Stimulated activated CD8-positive, alpha-beta memory T cell treated with anti-CD3 and anti-CD28 coated beads, Interleukin-7, amount 100 ng/mL, for 24 hours (primary cell): Measurements from ENCODE around the gene CASZ1.

Source experiments
- DNase-seq: peaks from one replicate; pipeline ENCODE4 v3.0.0-alpha.2; 2020; ENCODE audit warnings: low read depth

Gene CASZ1

GRCh38 chr1:10651389-10651766 lies 145.1 kb downstream of the CASZ1 start:
- no peak for DNase-seq

DNA sequence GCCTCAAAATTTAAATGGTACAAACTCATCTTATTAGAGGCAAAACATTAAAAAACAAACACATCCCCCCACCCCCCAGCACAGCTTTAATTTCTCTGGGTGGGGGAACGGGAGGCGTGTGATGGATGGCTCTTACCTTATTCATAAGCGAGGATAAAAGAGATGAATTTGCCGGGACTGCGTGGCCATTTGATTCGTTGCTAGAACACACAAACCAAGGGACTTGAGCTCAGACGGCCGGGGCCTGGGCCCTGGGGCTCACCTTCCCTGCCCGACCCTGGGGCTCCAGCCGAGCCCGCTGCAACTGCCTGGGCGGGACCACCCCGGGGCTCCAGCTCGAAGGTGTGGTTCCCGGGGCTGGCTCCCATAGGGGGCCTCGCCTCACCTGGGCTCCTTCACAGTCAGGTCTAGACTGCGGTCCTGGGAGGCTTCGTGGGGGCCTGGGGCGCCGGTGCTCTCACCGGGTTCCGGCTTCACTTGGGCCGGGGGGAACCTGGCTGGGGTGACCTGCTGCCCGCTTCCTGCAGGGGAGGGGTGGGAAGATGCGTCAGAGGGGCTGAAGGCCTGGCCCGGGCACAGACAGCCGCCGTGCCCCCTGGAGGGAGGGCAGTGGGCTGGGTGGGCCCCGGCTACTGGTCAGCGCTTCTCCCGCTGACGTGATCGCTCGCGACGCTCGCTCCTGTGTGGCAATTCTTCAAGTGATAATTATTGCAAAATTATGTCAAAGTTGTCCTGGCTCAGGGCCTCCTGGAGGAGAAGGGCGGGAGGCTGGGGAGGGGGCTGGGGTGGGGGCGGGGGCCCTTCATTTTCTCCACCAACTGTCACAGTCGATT lies 145.7 kb downstream of the CASZ1 start:
- DNase-seq, result no peak

GRCh38 chr1:10649517-10650201 lies 146.8 kb downstream of the CASZ1 start:
- no peak for DNase-seq

DNA sequence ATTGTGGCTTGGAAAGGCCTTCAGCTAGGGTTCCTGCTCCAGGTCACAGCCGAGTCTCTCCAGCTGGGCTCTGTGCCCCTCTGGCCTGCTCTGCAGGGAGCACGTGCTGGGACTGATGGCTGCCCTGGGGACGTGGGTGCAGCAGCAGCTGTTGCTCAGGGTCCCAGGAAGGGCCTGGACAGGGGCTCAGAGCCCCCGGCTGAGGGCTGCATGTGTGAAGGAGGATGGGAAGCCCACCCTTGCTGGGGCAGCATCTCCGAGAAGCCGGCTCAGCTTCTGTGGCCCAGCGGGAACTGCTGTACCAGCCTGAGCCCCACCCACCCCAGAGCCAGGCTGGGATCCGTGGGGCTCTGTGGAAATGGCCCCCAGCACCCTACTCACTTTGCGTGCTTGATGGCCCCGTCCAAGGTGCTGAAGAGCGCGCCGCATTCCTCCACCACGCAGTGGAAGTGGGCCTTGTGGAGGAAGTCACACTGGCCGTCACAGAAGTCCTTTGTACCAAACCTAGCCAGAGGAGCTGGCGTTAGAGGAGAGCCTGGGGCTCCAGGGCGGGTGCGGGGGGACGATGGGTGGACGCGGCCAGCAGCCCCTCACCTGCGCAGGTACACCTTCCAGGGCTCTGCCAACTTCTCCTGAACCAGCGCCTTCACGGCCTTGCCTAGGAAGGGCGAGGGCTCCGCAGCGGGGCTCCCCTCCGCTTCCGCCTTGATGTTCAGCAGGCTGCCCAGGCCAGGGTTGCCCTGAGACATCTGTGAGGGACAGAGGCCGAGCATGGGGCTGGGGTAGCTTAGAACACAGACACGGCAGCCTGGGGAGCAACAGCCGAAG lies 147.5 kb downstream of the CASZ1 start:
- DNase-seq, result no peak

GRCh38 chr1:10647414-10648170 lies 148.9 kb downstream of the CASZ1 start:
- no peak for DNase-seq

GRCh38 chr1:10646347-10646861 lies 150.0 kb downstream of the CASZ1 start:
- no peak for DNase-seq

- DNase-seq, result no peak
These were observed 151.9 kb downstream of the CASZ1 start for GRCh38 chr1:10644307-10645128.

GRCh38 chr1:10643607-10644306 lies 152.7 kb downstream of the CASZ1 start:
- DNase-seq, result no peak

DNA sequence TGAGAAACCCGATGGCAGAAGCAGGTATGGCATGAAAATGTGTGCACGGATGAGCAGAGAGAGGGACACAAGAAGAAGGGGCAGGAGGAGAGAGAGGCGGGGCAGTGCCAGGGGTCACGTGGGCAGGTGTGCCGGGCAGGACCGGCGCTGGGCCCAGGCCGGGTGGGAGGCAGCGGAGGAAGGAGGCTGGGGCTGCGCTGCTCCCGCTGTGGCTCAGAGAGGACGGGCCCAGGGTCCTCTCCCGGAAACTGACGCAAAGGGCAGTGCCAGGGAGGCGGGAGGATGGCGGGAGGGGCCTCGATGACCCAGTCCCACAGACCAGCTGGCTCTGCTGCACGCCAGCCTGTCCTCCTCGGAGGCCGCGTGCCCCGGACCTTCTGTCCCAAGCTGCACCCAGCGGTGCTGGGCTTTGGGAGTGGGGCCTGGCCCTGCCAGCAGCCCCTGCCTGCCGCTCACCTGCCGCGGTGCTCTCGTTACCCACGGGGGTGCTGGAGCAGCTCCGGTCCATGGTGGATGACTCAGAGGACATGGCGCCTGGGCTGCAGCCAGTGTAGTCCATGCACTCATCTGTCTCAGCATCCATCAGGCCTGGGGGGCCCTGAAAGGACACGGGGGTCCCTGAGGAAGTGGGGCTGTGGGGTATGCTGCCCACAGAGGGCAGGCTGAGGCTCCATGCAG lies 153.9 kb downstream of the CASZ1 start:
- no peak for DNase-seq

GRCh38 chr1:10641976-10642375 lies 154.5 kb downstream of the CASZ1 start:
- DNase-seq, result no peak

- no peak for DNase-seq
These were observed 155.4 kb downstream of the CASZ1 start for GRCh38 chr1:10640843-10641553.

DNA sequence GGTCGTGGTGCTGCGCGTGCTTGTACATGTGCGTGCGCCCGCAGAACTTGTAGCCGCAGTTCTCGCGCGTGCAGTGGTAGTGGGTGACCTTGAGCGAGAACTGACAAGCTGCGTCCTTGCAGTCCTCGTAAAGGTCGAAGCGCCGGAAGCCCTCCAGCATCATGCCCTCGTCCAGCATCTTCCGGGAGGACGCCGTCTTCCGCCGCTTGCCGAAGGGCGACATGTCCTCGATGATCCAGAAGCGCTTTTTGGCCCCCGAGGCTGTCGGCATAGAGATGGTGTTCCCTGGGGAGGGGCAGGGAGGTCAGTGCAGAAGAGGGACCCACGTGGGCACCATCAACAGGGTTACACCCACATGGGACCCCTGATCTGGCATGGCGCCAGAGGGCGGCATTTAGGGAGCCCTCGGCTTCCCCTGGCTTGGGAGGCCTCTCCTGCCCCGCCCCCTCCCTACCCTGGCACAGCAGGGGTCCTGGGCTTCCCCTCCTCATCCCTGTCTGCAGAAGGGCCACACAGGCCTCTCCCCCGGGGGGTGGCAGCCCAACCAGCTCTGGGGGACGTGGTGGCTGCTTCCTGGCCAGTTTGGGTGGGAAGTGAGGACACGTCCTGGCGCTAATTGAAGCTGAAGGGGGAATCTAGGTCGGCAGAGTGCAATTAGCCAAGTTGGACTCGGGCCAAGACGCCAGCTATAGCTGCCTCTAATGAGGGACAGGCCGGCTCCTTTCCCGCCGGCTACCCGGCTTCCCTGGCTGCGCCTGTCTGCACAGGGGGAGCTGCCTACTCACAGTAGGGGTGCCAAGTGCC lies 156.5 kb downstream of the CASZ1 start:
- no peak for DNase-seq

GRCh38 chr1:10639011-10639774 lies 157.3 kb downstream of the CASZ1 start:
- no peak for DNase-seq

GRCh38 chr1:10638559-10639005 lies 157.9 kb downstream of the CASZ1 start:
- no peak for DNase-seq

DNA sequence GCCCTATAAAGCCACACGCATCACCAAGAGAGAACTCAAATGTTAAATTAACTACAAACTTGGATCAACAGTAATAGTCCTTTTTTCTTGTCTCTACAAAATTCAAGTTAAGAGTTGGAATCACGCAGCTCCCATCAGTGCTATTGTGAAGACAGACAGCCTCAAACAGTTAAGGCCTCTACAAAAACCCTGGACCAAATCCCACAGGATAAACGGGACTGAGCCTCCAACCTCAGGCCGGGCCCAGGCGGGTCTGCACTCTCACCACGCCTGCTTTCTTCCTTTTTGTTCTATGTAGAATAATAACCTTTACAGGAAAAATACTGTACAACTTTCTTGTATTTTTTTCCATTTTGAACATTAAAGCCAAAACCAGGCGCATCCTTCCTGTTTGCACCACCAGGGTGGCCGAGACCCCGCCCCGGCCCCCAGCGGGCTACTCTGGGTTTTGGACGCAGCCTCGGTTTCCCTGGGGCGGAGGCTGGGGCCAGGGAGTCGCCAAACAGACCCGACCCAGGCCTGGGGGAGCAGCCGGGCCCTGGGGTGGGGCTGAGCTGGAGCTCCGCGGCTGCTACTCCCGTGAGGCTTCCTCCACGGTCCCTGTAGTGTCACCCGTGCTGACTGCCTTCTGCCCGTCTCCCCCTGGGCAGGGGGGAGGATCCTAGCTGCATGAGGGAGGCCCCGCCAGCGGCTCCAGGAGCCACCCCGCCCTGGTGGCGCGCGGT lies 158.4 kb downstream of the CASZ1 start:
- no peak for DNase-seq

DNA sequence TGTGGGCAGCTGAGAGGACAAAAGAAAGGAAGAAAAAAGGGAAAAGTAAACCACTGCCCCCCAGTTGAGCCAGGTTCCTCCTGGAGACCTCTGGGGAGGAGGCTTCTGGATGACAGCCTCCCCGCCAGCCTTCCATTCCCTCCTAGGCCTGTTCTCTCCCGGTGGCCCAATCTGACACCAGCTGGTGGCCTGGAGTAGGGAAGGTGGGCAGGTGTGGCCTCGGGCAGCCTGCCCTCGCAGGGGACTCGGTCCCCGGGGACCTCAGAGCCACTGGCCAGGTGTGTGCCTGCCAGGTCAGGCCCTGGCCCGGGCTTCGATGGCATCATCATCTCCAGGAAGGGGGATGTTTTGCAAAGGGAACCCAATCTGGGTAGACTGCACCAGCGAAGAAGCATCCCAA lies 159.0 kb downstream of the CASZ1 start:
- DNase-seq, result no peak

DNA sequence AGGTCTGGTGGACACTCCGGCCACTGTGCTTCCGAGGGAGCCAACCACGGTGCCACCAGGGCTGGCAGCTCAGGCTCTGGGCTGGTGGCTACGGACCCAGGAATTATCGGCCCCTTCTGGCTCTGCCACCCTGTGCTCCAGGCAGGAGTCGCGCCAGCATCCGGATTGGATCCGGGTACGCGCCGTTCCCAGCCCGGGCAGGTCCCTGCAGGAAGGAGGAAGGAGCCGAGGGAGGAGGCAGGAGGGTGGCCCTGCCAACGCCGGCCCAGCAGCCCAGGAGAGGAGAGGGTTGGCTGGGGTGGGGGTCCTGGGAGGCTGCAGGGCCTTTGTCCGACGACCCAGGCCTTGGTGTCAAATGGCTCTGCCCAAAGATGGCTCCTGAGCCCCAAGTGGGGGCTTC lies 160.5 kb downstream of the CASZ1 start:
- no peak for DNase-seq
